ENCODE measurements around the gene LTA4H. TPM values are rescaled to one million over a fixed set of nuclear protein-coding genes. Genes with fewer than 3 reads are reported as not detected.

Gene LTA4H
- total RNA-seq, 1 donor from 2014 or later: 64.5 TPM

DNA sequence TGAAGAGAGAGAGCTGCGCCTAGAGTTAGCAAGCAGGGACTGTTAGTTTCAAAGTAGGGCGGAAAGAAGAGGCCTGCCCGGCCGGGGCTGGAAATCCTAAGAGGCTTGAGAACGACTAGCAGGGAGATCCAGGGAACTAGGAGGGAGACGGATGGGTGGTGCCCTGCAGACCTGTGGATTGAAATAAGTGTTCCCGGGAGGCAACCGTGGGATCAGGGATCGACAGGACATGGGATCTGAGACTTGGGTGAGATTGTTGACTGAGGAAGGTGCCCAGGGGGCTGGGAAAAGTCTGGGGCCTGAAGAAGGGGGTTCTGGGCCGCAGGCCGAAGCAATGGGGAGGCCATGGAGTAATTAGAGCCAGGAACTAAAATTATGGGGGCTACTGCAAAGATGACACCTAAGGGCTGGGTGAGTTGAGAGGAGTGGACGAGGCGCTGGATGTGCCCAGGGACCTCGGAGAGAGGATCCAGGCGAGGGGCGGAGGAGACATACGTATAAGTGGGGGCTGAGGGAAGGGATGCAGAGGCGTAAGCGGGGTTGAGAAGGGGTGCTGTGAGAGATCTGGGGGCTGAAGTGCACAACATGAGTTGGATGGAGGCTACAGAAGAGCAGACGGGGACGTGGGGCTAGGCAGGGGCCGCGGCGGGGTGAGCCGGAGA lies 635 bp downstream of the LTA4H start:
- DNase-seq: peak; percentile 57

DNA sequence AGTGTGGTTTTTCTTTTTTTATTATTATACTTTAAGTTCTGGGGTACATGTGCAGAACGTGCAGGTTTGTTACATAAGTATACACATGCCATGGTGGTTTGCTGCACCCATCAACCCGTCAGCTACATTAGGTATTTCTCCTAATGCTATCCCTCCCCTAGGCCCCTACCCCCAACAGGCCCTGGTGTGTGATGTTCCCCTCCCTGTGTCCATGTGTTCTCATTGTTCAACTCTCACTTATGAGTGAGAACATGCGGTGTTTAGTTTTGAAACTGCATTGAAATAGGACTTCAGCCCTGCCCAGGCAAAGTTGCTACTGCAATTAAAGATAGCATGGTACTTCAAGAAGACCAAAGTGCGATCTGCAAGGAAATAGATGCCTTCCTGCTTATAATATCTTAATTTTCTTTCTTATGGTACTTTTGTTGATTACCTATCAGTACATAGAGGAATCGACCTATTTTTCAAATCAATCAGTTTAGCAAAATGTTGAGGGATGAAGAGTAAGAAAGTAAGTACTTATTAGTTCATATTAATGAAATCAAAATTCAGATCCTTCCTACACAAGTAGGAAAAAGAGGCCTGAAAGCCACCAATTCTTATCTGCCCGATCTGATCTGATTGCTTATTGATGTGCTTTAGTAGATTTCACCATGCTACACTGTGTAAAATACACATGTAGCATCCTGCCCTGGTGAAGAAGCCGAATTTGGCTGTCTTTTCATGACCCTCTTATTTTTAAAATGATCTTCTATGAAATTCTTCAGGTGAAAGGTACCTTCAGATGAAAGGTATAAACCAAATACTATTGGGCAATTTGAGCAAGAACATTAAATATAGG lies 1.6 kb downstream of the LTA4H start:
- no peak for DNase-seq

DNA sequence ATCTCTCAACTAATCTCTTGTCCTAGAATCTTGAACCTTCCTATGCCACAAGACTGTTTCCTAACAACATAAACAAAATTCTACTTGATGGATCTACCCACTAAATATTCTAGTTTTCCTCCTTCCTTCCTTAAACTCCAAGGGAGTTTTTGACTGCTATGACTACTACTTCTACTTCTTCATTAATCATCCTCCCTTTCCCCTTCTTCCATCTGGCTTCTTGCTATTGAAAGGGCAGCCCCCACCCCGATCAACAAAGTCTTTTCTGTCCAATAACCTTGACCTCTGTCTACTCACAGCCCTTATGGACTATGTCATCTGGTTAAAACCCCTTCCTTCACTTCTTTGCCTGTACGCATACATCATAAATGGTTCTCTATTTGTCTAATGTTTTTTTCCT lies 5.6 kb downstream of the LTA4H start:
- no peak for DNase-seq

DNA sequence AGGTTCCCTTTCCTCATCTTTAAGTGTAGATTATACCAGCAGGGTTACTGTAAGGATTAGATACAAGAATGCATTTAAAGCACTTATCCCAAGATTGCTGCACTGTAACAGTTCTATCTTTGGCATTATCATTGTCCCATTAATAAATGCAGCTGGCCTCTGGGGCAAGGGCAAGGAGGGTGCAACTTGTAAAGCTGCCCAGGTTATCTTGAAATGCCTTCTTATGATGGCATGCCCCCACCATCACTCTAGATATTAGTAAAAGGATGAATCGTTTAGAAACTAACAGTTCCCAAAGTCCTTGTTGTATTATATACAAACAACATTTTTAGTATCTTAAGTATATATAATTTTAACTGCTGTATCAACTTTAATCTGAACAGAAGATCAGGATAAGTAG lies 6.8 kb downstream of the LTA4H start:
- DNase-seq: no peak

DNA sequence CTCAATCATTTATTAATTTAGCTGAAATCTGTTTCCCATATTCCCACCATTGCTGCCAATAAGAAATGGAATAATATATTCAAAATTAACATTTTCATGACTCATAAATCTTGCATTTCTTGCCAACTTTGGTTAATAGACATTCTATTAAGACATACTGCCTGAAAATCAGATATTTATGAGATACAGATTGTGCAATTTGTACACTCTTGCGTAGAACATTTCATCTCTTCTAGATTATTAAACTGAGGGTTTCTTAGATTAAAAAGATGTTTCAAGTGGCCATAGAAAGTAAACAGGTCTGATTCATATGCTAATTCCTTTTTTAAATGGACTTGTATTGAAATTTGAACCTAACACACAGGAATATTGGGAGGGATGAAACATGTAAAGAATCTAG lies 9.1 kb downstream of the LTA4H start:
- DNase-seq: no peak

DNA sequence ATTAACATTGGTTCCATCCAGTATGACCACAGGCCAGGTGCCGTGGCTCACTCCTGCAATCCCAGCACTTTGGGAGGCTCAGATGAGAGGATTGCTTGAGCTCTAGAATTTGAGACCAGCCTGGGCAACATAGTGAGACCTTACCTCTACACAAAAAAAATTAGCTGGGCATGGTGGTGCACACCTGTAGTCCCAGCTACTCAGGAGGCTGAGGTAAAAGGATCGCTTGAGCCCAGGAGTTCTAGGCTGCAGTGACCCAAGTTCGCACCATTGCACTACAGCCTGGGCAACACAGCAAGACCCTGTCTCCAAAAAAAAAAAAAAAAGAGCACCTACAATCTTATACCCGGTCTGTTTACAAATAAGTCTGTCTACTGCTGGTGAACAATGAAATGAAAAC lies 9.9 kb downstream of the LTA4H start:
- DNase-seq: no peak

DNA sequence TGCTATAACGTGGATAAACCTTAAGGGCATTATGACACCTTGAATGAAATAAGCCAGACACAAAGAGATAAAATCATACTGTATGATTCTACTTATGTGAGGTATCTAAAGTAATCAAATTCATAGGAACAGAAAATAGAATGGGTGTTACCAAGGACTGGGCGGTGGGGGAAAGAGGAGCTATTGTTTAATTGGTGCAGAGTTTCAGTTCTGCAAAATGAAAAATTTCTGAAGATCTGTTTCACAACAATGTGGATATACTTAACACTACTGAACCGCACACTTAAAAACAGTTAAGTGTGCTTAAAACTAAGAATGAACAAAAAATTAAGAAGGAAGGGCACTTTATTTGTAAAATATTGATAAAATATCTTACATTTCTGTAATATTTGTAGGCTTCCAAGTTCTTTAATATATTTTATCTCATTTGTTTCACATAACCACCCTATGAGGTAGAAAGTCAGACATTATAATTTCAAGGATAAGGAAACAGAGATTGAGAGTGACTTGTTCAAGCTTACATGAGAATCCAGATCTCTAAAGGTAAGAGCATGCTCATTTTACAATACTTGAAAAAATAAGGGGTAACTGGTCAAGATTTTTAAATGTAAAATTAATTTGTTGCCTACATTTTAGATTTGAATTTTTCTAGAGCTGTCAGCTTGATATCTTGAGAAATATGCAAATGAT lies 14.9 kb downstream of the LTA4H start:
- no peak for DNase-seq

DNA sequence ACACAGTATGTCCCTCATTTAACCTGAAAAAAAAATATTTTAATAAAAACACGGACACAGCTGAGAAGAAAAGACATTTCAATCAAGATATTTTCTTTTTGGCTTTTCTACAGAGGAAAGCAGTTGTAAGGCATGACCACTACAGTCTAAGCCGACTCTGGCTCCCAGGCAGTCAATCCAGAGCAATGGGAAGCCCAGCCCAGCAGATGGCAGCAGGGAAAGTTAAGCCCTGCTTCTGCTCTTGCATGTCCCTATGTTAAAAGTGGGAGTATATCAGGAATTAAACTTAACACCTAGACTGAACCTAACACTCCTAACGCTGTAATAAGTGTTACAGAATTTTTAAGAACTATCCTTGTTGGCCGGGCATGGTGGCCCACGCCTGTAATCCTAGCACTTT lies 19.7 kb downstream of the LTA4H start:
- DNase-seq: peak; percentile 34

DNA sequence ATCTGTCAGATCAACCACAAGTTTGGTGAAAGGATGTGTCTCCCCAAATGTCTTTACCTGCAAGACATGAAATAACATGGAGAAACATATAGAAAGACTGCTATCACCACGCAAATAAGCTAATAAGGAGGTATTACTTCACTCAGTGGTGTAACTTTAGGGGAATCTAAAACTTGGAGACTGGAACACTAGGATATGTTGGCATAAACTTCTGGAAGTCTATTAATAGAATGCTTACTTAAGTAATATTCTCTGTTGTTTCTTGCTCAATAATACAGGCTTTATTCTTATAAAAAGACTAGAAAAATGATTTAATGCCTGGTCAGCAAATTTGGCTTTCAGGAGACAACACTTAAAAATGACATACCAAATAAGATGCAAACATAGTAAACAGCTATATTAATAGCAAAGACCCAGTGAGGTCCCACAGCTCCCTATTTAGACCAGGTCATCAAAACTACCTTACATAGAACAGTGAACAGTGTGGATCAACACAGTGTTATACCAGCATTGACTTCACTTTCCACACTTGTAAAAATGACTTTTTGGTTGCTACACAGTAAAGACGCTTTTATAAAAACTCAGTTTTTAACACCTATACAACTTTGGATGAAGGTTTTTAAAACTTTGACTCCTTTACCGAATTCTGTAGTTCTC lies 20.3 kb downstream of the LTA4H start:
- DNase-seq: no peak

DNA sequence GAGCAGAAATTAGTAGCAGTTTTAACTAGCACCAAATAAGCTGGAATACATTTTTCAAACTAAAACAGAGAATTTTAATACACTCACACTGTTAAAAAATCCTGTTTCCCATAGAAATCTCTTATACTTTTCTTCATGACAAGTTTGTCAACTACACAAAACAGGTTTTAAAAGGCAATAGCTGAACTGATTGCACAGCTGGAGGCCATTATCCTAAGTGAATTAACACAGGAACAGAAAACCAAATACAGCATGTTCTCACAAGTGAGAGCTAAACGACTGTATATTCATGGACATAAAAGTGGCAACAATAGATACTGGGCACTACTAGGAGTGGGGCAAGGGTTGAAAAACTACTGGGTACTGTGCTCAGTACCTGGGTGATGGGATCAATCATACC lies 27.7 kb downstream of the LTA4H start:
- peak; percentile 43 for DNase-seq

DNA sequence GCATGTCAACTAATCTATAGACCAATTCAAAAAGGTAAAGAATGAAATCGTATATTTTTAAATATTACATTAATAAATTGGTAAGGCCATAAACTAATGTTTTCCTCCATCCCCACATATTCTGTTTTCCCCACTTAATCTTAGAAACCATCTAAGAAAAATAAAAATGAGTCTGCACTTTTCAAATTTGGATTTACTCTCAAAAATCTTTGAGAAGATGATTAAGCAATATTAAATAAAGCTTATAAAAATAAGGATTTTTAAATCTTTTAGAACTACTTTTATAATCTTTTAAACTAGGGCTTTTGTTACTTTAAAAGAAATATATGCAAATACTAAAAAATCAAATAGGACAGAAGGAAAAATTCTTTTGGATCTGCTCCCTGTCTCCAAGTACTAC lies 28.7 kb downstream of the LTA4H start:
- DNase-seq: no peak

DNA sequence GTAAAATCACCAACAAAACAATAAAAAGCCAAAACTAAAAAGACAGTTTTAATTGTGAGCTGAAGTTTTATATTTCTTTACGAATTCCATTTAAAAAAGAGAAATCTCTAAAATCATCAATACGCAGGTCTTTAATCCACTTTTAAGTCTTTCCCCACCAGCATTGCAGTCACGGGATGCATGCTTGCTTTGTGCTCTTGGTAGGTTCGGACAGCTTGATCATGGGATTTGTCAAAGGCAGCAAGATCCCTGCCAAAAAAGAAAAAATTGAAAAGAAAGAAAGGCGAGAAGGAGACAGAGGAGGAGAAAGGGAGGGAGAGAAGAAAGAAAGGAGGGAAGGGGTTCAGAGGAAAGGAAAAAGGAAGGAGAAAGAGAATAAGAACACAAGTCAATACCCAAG lies 34.5 kb downstream of the LTA4H start:
- DNase-seq: no peak

DNA sequence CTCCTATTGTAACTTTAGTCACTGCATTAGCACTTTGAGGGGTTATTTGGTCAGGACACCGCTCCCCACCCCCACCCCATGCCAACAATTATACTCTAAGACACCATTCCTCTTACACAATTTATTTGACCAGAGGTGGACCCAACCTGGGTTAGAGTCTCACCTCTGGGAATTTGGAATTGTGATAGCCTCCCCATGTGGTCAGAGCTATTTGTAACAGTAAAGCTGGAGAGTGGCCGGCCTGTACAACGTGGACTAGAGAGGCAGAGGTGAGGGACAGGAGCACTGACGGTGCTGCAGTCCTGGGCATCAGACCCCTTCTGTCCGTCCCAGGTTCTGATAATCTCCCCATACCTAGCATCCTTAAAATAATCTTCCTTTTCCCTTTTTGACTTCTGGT lies 35.9 kb downstream of the LTA4H start:
- no peak for DNase-seq

DNA sequence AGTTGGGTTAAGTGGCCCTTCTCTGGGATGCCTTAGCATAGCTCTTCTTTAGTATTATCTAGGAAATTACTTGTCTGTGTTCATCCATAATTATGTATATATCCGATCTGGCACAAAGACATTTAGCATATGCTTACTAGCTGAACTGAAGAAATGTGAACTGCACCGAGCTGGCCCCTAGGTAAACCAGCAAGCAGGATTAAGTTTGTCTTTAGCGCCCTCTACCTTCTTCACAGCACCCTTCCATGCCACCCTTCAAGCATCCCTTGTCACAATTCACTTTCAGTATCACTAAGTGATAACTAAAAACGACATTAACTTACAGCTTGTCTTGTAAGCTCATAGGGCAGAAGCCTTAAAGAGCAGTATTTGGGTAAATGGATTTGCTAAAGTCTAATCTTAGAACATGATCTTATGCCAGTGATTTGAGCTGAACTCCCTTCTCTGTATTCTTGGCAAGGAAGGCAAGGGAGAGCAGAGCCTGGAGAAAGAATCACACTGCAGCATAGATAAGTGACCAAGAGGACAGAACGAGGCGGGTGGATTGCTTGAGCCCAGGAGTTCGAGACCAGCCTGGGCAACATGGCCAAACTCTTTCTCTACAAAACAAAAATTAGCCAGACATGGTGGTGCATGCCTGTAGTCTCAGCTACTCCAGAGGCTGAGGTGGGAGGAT lies 36.6 kb downstream of the LTA4H start:
- DNase-seq: peak; percentile 67

DNA sequence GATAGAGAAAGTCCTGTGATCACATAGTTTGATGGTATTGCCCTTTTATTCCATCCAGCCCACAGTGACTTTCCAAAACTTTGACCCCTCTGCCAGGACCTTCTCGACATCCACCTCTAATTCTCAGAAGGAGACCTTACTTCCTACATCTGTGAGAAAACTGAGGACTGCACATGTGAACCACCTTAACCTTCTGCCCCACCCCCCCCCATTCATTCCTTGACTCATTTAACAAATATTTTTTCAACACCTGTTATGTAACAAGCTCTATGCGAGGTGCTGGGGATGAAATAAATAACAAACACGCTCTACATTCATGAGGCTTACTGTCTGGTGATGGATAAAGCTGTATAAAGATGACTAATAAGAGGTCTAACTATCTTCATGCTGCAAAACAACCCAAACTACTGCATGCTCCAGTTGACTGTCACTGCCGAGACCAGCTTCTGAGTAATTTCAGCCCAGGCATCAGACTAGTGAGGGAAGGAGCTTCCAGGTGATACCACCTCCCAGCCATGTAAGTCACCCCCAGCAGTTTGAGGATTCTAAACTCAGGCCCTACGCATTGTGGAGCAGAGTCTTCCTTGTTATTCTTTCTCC lies 37.4 kb downstream of the LTA4H start:
- DNase-seq: no peak

DNA sequence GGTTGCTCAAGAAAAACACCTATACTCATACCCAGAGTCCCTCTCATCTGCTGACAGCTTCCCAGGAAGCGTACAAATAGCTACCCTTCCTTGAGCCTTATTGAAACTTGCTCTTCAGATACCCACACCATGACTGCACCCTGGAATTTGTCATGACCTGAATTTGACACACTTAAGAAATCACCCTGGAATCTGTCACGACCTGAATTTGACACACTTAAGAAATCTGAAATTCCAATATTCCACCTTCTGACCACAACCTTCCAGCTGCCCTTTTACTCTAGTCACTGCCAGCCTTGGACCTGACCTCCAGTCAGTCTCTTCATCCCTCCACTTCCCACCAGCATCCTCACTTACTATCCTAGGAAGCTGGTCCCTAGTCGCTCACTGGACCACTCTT lies 38.1 kb downstream of the LTA4H start:
- no peak for DNase-seq

DNA sequence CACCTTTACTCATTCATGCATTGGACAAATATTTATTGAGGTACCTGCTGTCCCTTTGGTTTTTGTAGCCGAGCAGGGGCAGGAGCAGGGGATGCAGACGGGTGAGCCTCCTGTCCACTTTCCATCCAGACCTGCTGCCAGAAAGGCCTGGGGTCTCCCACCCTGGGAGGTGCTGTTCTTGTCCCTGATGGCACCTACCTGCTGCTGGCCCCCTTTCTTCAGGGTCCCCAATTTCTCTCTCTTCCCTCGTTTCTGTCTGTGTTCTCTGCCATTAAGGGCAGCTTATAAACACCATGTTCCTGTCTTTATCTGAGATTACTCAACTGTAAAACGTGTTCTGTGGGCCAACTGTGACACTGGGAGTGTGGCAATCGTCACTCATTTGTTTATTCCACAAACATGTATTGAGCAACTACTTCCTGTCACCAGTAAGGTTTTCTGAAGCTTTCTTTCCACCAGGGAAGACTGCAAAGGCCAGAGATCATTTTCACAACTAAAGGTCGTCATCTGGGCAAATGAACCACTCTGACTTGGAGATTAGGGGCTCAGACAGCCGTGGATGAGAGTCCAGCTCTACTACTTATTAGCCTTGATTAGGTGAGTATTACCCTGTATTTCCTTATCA lies 39.2 kb downstream of the LTA4H start, which contains the start of gene HAL:
HAL (minus strand) TSS at position 311 of the 625 bp plus-strand sequence. CDS start 434 bp downstream, outside the sequence.
- DNase-seq: no peak

DNA sequence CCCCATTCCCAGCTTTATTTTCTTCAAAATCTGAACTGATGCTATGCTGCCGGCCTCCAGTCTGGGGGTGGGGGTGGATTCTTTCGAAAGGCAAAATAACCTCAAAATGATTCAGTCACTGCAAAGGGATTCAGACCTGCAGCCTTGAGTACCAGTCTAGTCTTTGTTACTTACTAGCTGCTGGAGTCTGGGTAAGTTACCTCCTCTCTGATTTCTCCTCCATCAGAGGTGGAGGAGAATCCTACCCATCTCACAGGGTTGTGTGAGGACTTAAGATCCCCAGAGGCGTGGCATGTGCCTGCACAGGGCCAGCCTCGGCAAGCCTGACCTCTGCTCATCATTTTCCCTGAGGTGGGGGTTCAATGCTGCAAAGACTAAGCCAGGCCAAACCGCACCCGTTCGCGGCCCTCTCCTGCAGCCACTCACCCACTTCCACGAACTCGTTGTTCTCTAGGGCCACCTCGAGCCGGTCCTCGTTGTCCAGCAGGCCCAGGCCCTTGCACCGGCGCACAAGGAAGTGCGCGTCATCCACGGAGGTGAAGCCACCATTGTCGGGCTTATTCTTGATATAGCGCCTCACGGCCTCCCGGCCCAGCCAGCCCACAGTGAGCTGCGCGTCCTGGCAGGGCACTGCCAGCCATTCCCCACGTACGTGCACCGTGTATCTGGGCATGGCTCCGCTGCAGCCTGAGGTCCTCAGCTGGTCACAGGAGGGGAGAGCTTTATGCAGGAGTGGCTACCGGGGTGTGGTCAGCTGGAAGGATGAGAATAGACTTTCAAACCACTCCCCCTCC lies 40.0 kb downstream of the LTA4H start:
- DNase-seq: no peak

DNA sequence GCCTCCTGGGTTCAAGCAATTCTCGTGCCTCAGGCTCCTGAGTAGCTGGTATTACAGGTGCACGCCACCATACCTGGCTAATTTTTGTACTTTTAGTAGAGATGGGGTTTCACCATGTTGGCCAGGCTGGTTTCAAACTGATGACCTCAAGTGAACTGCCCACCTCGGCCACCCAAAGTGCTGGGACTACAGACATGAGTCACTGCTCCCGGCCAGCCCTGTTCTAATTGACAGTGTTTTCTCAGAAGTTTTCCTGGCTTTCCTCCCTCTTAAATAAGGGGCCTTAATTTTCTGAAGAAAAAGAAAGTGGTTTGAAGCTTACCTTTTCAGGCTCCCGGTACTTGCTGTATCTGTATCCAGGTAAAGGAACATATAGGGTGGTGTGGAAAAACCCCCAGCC lies 40.9 kb downstream of the LTA4H start:
- DNase-seq: no peak

DNA sequence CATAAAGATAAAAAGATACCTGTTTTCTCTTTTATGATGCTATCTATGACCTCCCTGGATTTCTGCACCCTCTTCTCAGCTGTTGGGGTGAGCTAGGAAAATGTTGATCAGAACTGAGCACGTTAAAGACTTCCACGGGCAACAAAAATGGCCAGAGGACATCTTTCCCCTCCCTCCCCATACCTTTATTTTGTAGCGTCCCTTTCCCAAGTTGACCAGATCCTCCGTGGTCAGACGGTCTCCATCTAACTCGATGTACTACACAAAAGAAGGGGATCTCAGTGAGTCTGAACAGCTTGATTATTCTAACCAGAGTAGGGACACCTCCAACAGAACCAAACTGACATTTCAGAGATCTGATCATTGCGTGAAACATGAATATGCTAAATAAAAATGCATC lies 41.5 kb downstream of the LTA4H start:
- no peak for DNase-seq
